ENCODE results near the gene TFEB. TPM values are rescaled to one million over a fixed set of nuclear protein-coding genes. Genes with fewer than 3 reads are reported as not detected.

Gene TFEB
- total and polyA plus RNA-seq, 4 donors, result 13.3 to 38.4 (median 27.8) TPM

DNA sequence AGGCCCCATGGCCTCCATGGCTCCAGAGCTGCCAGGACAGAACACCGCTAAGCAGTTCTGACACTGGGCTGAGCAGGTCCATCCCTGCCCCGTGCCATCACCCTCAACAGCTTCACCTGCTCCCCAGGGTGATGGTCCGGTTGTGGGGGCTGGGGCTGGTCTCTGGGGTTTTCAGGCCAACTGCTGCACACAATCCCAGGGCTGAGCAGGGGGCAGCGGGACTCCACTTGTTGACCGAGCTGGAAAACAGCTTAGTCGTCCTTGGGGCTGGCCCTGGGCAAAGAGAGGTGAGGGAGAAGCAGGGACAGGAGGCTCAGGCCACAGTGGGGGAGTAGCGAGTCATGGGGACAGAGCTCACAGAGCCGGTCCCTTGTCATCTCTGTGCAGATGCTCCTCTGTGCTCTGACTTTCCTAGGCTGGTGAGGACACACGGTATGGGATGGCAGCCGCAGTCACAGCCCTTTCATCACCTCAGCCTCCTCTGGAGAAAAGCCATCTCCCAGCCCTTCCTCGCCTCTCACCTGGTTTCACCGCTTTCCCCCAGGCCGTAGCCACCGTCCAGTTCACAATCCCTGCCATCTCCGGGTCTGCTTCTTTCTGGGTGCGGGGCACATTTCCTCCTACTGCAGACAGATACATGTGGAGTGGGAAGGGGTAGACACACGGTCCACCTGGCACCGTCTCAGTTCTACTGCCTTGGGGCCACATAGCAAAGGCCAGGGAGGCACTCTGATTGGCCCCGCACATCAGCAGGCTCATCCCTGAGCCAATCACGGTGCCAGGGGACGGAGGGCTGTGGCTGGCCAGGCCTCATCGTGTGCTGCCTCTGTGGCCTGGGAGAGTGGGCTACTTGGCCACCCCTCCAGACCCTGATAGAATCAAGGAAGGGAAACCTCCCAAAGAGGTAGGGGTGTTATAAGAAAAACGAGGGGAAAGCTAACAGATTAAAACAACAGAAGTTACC is 78.0 kb downstream of the TFEB start:
- H3K4me3 ChIP-seq, result no peak overlapping the region
- no peaks in the 10 kb centered on the region for H3K27me3 ChIP-seq (ENCODE audit: control insufficient read depth in 3 of 3, insufficient read depth in 3 of 3, low read length in 2 of 3)
- peaks cover 0 to 49% (median 21%) of the 10 kb centered on the region in 5 donors for H3K4me1 ChIP-seq (ENCODE audit: control insufficient read depth in 5 of 5, insufficient read depth in 5 of 5, low read length in 5 of 5)
- peaks cover 0 to 10% (median 3%) of the 10 kb centered on the region in 4 donors for H3K36me3 ChIP-seq (ENCODE audit: control insufficient read depth in 4 of 4, insufficient read depth in 4 of 4, low read length in 4 of 4)
- no peak overlapping the region for H3K27ac ChIP-seq (ENCODE audit: low read depth in 1 of 2, low read length in 1 of 2)
- no peak overlapping the region for H3K9ac ChIP-seq (ENCODE audit: insufficient read depth in 1 of 2, low read length in 2 of 2)
- TF ChIP-seq, protein P1, sequence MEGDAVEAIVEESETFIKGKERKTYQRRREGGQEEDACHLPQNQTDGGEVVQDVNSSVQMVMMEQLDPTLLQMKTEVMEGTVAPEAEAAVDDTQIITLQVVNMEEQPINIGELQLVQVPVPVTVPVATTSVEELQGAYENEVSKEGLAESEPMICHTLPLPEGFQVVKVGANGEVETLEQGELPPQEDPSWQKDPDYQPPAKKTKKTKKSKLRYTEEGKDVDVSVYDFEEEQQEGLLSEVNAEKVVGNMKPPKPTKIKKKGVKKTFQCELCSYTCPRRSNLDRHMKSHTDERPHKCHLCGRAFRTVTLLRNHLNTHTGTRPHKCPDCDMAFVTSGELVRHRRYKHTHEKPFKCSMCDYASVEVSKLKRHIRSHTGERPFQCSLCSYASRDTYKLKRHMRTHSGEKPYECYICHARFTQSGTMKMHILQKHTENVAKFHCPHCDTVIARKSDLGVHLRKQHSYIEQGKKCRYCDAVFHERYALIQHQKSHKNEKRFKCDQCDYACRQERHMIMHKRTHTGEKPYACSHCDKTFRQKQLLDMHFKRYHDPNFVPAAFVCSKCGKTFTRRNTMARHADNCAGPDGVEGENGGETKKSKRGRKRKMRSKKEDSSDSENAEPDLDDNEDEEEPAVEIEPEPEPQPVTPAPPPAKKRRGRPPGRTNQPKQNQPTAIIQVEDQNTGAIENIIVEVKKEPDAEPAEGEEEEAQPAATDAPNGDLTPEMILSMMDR (IDR thresholded peaks at IDR 0.05; ENCODE audit: control extremely low read depth, extremely low read depth), result no peak
- H3K9me3 ChIP-seq (ENCODE audit: control insufficient read depth in 4 of 4, insufficient read depth in 3 of 4, low read length in 3 of 4), result no peaks in the 10 kb centered on the region
- 90 to 93% methylated on average over 23 of the region's 23 CpGs for WGBS, 2 donors
- ATAC-seq (ENCODE audit: insufficient read depth, low FRiP score) (no peak), DNase-seq (no peak)

DNA sequence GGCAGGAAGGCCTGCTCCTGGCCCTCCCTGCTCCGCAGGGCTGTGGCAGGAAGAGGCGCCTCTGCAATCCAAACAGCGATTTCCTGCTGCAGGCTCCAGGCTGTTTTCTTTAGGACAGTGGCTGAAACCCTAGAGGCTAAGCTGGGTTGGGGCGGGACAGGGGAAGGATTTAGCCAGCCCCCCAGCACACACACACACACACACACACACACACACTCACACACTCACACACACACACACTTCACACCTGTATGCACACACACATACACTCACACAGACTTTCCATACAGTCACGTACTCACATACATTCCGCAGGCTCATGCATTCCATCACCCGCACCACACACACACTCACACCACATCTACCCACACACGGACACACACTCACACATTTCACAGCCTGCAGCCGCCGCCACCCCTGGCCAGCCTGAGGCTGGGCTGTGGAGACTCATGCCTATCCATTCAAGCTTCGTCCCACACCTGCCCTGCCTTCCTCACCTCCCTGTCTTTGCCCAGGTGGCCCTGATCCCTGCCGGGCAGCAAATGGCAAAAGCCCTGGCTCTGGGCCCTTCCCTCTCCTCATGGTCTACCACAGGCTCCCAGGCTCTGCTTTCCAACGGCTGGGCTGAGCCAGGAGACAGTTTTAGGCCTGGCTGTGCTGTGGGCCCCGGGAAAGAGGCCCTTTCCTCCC is 79.3 kb downstream of the TFEB start:
- Histone ChIP-seq H3K4me1 (ENCODE audit: control insufficient read depth in 5 of 5, insufficient read depth in 5 of 5, low read length in 5 of 5) (peaks cover 0 to 57% (median 21%) of the 10 kb centered on the region in 5 donors), H3K27ac (ENCODE audit: low read depth in 1 of 2, low read length in 1 of 2) (peak overlapping the region in 1 of 2 donors; percentile 65), H3K4me3 (no peak overlapping the region), H3K36me3 (ENCODE audit: control insufficient read depth in 4 of 4, insufficient read depth in 4 of 4, low read length in 4 of 4) (peaks cover 0 to 18% (median 7%) of the 10 kb centered on the region in 4 donors), H3K9ac (ENCODE audit: insufficient read depth in 1 of 2, low read length in 2 of 2) (no peak overlapping the region), H3K27me3 (ENCODE audit: control insufficient read depth in 3 of 3, insufficient read depth in 3 of 3, low read length in 2 of 3) (no peaks in the 10 kb centered on the region), H3K9me3 (ENCODE audit: control insufficient read depth in 4 of 4, insufficient read depth in 3 of 4, low read length in 3 of 4) (no peaks in the 10 kb centered on the region)
- 37 to 39% methylated on average over 13 to 14 of the region's 14 CpGs for WGBS, 2 donors
- TF ChIP-seq, protein P1 (IDR thresholded peaks at IDR 0.05; ENCODE audit: control extremely low read depth, extremely low read depth), result no peak
- peak; percentile 22 for ATAC-seq (ENCODE audit: insufficient read depth, low FRiP score)
- peak; percentile 85 to 87 (median 86) for DNase-seq

DNA sequence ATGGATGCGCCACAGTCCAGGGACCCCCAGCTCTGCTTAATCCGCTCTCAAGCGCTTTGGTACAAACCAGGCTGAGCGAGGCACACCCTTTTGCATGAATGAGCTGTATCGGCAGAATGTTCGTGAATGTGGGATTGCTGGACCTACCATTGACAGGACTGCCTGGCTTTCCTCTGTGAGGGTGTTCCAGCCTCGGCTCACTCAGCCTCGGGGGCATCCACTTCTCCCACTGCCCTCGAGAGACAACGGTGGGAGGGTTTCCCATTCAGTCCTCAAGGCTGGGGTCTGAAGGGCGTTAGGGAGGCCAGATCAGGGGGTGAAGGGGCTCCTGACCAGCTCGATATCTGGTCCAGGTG is 79.8 kb downstream of the TFEB start:
- 37 to 50% methylated on average over 12 of the region's 12 CpGs for WGBS, 2 donors
- peak overlapping the region in 1 of 2 donors; percentile 12 for H3K27ac ChIP-seq (ENCODE audit: low read depth in 1 of 2, low read length in 1 of 2)
- peaks cover 0 to 59% (median 21%) of the 10 kb centered on the region in 5 donors for H3K4me1 ChIP-seq (ENCODE audit: control insufficient read depth in 5 of 5, insufficient read depth in 5 of 5, low read length in 5 of 5)
- H3K27me3 ChIP-seq (ENCODE audit: control insufficient read depth in 3 of 3, insufficient read depth in 3 of 3, low read length in 2 of 3), result no peaks in the 10 kb centered on the region
- no peak overlapping the region for H3K4me3 ChIP-seq
- DNase-seq, result peak in 1 of 3 donors; percentile 48
- H3K9me3 ChIP-seq (ENCODE audit: control insufficient read depth in 4 of 4, insufficient read depth in 3 of 4, low read length in 3 of 4), result no peaks in the 10 kb centered on the region
- peaks cover 0 to 22% (median 8%) of the 10 kb centered on the region in 4 donors for H3K36me3 ChIP-seq (ENCODE audit: control insufficient read depth in 4 of 4, insufficient read depth in 4 of 4, low read length in 4 of 4)
- ATAC-seq (ENCODE audit: insufficient read depth, low FRiP score), result no peak
- TF ChIP-seq, protein P1 (IDR thresholded peaks at IDR 0.05; ENCODE audit: control extremely low read depth, extremely low read depth), result no peak
- H3K9ac ChIP-seq (ENCODE audit: insufficient read depth in 1 of 2, low read length in 2 of 2), result no peak overlapping the region

Data from lung (tissue), 12 donors.